HG02763 (cell line): ENCODE measurements around the gene ANKRD31.

Experiments
- ATAC-seq: cut with Tn5 transposase; IDR thresholded peaks from one replicate; pipeline ENCODE4 v1.9.1; 2021; ENCODE audit warnings: mild to moderate bottlenecking, moderate library complexity; ENCODE audit not compliant: unreplicated experiment

Gene ANKRD31

DNA sequence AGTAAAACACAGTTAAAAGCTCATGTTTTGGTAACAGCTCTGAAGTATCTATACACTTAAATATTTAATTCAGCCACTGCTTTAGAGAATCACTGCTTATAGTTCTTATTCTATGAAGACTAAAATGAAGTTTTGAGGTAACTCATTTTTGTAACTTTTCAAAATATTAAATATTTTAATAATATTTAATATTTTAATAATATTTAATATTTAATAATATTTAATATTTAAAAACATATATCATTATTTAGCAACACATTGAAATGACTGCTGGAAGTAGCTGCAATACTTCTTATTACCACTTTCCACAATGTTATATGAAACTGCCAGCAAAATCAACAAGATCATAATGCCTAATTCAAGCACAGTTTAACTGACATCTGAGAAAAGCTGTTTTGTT lies 165.6 kb downstream of the ANKRD31 start:
- ATAC-seq = no peak

DNA sequence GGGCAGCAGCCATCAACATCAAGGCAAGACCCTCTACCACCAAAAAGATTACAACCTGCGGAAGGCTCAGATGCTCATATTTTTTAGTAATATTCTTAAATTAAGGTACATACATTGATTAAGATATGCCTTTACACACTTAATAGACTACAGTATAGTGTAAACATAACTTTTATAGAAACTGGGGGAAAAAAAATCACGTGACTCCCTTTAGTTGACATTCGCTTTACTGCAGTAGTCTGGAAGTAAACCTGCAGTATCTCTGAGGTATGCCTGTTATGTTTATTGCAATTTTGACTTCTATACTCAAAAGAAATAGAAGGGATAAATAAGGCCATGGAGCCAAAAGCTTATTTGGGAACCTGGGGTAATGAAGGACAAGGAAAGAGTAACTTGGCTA lies 169.2 kb downstream of the ANKRD31 start:
- no peak for ATAC-seq

DNA sequence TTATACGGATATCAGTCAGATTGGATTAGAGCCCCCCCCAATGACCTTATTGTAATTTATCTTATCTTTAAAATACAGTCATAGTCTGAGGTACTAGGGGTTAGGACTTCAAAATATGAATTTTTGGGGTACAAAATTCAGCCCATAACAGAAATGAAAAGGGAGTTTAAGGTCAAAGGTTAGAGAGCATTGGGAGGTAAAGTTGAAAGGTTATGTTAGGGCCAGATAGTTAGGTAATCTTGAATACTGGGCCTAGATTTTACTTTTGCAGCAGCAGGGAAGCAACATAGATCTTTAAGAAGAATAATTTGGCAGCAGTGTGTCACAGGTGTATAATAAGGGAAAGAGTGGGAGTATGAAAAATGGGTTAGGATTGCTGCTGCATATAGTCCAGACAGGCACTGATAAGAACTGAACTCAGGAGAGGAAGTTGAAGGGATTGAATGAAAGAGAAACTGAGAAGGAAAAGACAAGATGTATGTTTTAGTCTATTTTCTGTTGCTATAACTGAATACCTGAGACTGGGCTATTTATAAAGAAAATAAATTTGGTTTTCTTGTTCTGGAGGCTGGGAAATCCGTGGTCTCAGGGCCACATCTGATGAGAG lies 173.7 kb downstream of the ANKRD31 start:
- no peak for ATAC-seq

DNA sequence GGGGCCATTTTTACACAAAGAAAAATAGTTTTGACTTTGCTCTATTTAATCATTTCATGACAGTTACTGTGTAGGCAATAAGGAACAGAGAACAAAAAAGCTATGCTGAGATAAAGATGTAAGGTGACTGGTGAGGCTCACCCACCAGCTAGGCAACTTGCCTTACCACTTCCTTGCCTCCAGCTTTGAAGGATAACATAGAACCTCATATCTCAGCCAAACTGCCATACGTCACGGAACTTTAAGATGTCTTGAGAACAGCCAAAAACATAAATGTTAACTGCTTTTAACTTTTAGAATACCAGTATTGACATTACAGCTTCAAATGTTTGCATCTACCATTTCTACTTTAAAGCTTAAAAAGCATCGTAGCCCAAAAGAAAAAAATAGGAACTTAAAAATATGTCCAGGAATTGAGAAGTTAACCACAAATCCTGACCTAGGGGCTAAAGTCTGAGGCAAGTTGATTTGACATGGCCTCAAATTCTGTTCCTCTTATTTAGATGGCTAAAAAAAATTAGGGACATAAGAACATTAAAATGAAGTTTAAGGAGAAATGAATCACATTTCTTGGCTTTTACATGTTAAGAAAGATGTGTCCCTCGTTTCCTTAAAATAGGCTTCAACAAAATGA lies 176.6 kb downstream of the ANKRD31 start:
- no peak for ATAC-seq

DNA sequence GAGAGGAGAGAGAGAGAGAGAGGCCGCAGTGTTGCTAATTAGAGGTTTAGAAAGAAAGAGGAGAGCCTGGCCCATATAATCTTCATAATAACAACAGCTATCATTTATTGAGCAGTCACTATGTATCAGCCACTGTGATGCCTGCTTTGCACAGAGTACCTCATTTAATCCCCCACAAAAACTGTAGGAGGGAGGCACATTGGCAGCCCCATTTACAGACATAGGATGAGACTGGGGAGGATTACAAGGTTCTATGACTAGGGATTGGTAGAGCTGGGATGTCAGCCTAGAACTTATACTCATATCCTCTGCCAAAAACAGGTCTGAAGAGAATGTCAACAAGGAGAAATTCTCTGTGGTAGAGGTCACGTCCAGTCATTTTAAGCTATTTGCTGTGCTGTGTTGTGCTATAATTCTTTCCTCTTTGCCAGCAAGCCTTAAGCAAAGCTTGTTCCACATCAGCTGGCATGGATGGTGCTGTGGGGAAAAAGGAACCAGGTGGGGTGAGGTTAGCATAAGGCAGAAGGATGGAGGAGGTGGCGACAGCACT lies 177.6 kb downstream of the ANKRD31 start:
- no peak for ATAC-seq

DNA sequence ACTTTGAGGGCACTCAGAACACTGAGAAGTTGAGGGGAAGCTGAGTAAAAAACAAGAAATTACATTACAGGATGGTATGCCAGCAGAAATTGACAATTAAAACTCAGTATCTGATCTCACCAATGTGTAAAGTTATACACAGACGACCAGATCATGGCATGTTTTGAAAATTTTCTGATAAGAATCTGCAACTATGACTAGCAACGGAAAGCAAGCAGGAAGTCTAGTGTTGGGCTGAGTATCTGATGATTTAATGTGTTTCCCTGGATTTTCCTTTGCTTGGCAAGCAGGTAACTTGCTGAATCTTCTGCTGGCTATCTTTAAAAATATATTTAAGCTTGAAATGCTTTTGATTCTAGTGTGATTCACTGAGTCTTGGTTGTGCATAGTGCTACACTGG lies 179.1 kb downstream of the ANKRD31 start:
- no peak for ATAC-seq

DNA sequence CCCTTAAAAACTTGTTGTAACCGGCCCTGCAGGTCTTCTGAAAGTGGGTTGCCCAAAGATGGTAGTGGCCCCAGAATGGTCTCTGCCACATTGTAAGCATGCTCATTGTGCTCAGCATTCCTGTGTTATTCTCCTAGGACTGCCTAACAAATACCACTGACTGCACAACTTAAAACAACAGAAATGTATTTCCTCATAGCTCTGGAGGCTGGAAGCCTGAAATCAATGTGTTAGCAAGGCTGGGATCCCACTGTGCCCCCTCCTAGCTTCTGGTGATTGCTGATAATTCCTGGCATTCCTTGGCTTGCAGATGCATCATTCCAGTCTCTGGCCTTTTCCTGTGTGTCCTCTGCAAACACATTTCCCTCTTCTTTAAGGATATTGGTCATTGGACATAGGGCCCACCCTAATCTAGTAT lies 180.9 kb downstream of the ANKRD31 start:
- ATAC-seq = no peak

DNA sequence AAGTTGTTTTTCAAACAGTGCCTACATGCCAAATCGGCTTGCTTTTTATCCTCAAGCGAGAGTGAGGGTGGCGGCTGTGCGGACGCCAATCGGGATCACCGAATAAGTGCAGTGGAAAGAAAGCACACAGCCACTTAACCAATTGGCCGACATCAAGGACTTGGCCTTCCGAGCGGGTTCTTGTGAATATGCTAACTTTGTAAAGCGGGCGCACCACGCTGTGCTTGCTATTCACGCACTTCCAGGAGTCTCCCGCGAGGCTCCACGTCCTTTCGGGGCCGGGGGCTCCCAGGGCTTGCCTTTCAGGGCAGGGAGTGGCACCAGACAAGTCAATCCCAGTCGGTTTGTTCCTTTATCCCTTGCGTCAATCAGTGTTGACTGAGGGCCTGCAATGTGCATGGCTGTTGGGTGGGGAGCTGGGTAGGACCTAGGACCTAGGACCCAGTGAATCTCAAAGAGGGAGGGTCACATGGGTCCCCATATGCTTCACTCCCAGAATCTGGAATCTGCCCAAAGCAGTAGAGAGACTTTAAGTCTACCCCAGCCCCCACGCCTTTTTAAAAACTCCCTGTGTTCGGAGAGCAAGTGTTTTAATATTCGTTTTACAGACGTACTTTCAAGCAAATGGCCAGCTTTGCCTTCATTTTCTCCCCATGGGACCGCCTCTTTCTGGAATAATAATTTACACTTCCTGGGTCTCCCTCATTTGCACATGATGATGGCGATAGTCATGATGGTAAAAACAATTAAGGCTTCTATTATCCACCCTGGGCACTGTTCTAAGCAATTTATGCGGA lies 182.3 kb downstream of the ANKRD31 start:
- ATAC-seq = no peak

DNA sequence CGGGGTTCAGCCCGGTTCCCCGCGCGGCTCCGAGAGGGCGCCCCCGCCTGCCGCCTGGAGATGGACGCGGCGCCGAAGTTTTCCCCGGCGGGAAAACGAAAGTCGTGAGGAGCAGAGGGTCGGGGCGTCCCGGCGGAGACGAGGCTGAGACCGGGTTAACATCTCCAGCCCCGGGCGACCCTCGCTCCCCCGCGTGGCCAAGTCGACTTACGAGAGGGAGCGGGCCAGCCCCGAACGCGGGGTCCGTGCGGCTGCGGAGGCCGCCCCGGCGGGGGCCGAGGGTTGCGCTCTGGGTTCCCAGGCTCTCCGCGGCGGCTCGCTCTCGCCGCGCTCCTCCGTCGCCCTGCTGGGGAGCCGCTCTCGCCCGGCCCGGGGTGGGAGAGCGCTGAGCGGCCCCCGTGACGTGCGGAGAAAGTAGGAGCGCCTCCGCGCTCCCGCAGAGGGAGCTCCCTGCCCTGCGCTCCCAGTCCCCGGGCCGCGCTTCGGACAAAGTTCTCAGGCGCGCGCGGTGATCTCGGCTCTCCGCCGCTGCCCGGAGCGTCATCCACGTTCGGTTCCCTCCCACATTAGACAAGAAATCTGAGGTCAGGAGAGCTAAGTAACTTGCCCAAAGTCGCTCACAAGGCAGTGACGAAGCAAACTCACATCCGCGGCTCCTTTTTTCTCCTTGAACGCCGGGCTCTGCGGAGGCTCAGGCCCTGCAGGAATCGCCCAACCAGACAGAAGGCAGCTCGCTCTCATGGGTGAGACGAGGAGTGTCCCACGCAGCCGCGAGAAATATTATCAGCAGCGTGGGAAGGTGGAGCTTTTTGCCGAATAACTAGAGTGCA lies 183.2 kb downstream of the ANKRD31 start:
- ATAC-seq = no peak

DNA sequence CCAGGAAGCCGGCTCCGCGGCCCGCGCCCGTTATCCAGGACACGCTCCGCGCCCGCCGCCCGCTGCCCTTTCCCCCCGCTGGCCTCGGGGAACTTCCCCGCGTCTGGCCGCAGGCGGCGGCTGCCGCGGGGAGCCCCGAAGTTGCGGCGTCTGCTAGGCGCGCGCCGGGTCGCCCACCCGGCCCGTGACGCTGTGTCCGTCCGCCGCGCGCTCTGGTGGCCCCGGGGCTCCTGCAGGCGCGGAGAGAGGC lies 183.7 kb downstream of the ANKRD31 start:
- no peak for ATAC-seq

DNA sequence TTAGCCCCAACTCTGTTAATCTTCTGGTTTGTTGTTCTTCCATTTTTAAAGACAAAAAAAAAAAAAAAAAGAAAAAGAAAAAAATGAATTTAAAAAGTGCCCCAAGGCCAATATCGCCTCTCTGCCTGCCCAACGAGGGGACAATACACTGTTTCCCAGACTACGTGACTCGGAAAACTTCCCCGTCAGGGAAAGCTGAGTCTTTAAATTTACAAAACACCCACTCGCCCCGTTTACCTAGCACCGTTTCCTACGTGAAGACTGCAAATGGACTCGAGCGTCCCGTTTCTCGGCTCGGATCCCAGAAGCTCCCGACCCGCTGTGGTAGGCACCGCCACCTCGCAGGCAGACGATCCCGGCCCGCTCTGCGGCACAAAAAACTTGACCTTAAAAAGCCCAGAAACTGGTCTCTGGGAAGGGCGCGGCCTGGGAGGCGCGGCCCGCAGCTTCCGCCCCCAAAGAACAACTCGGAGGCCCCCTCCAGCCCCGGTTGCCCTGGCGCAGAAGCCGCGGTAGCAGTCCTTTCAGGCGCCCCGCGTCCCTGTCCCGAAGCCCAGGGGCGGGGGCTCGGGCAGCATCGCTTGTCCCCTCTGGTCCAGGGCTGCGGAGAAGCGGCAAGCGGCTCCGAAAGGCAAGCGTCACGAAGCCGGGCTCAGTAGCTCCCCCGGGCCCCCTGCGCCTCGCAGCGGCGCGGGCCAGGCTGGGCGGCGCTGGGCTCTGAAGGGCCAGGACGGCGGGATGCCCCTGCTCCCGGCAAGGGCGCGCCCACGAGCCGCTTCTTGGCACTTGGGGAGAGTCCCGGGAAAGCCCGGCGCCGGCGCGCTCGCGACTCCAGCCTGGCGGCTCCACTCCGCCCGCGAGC lies 184.3 kb downstream of the ANKRD31 start, which contains the start of gene GCNT4:
GCNT4 (minus strand) TSS at position 367 of the 862 bp plus-strand sequence. CDS start 22,521 bp downstream, outside the sequence.
- ATAC-seq = no peak

DNA sequence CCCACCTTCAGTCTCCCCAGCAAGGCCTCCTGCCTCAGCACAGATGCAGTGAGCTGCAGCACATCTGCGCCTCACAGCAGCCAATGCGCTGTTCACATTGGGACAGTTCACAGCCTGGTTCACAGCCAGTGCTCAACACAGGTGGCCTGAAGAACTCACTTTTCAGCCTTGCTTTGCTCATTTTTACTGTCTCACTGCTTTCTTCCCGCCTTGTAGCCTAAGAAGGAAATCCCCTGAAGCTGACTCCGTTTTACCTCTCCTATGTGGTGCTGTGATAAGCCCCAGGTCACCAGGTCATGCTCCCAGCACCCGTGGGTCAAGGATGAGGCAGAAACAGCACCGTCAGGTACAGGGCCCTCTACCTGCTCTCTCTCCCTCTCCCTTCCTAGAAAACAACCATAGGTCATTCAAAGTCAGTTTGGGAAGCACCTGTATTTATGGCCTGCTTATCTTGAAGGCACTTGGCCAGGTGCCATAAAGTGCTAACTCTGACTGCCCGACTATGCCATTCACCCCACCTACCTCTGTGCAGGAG lies 185.4 kb downstream of the ANKRD31 start:
- no peak for ATAC-seq

DNA sequence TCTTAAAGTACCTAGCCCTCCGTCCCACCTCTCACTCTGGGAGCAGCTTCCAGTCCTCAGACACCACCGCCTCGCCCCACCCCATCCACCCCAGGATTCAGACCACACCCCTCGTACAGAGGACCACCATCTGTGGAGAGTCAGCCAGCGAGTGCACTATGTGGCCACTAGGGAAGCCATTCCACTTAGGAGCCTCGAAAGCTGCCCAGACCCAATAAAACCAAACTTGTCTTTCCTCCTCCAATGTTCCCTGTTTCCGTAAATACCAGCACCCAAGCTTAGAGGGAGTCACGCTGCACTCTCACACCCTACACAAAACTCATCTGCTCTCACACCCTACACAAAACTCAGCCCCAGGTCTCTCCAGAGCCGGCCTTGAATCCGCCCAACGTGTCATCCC lies 186.3 kb downstream of the ANKRD31 start:
- ATAC-seq = no peak

DNA sequence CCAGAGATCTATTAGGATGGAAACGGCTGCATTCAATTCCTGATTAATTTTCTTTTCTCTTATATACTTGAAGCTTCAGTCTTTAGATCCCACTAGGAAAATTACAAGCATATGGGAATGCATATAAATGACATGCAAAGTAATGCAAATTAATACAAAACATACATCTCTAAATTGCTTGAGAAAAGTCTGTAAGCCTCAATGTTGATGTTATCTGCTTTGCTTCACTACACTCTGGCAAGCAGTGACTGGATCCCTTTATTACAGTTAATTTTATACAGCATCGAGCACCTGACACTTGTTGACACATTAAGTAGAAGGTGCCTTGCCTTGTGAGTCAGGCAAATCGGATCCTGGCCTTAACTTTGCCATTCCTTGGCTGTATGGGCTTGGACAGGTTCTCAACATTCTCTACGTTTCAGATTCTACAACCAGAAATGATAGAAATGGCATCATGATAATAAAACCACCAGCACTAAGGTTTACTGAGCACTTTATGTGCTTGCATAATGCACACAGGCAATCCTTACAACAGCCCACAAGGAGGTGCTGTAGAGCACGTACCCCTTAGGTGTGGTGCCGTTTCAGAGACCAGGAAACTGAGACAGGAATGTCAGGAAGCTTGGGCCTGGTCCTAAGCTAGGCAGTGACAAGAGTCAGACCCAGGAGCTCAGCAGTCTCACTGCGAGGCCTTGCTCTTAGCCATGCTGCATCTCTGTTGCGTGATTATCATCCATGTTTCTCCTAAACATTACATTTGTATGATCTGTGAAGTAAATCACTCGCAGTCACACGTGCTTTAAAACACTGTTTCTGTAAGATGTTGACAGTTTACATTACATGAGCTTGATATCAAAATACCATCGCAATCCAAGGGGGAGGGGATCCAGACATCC lies 187.0 kb downstream of the ANKRD31 start:
- ATAC-seq = no peak

DNA sequence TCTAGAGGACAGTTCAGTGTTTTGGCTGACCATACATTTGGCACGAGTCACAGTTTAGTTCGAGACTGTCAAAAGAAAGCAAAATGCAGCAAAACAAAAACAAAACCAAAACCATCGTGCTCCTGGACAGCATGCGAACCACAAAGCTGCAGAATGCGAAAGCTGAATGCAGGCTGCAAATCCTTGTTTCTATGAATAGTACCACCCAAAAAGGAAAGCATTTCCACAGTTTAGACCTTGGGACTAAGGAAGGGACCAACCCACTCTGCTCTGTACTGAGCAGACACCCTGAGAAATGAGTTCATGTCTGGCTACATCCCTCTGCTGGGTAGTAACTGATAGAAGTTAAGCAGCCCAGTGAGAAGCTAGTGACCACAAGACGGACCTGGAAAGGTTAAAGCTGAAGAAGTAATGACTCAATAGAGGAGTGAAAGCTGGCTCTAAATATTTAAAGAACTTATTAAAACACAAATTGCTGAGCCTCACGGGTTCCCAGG lies 188.2 kb downstream of the ANKRD31 start:
- peak; percentile 51 for ATAC-seq

DNA sequence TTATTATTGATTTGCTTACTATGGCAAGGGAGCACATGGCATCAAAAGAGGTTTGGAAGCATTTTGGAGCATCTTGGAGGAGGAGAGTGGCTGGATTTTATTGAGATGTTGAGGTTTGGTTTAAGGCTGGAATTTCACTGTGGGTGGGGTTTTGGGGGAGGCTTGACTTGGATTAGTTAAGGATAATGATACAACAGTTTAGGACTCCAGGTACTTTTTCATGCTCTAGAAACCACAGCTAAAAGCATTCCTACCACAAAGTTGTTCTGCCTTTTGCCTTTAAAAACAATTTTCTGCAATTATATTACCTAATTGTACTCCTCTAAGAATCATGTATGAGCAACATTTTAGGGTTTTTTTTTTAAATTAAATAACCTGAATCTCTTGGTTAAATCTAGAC lies 189.3 kb downstream of the ANKRD31 start:
- ATAC-seq = no peak

DNA sequence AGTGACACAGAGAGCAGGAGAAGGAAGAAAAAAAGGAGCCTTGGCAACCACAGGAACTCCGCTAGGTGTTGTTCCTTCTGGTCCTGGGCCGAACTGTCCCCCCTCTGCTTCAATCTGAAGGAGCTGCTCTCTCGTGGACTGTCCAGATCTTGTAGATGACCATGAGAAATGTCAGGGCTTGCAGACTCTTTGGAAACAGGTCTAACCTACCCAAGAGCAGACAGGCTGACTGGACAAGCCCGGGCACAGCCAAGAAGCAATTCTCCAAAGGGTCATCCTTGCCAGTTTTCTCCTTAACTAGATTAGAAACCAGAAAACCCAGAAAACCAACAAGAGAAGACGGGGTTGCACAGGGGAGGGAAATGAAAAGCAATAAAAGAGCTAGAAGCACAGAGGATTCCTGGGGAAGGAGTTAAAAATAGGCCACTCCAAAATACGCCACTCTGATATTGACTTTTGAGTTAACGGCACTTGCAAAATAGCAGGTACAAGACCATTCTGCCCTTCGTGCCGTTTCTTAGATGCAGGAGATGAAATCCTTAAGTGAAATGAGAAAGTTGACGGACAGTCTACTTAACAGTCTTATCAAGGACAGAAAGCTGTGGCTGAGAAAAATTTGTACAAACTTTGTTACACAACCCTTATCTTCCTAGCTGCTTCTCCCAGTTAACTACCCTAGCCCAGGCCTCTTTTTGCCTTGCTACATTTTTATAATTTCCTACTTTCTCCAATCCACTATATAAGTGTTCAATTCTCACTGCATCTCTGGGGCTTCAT lies 190.1 kb downstream of the ANKRD31 start:
- ATAC-seq = no peak

DNA sequence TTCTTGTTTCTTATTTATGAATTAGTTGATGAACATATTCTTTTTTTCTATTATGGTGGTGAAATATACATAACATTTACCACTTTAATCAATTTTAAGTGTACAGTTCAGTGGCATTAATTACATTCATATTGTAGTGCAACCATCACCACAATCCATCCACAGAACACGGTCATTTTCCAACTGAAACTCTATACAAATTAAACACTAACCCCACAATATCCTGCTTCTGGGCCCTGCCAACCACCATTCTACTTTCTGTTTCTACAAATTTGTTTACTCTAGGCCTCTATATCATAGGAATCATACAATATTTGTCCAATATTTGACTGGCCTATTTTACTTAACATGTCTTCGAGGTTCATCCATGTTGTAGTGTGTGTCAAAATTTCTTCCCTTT lies 191.6 kb downstream of the ANKRD31 start:
- ATAC-seq = no peak
